Neural progenitor cell (in vitro differentiated cells): ENCODE measurements around the gene GALR1.

ENCODE experiments used
- EZH2 ChIP-seq: fragments of 200-600 bp; sonication (generic); IDR thresholded peaks from 2 replicates; pipeline ENCODE4 v1.6.1; 2017; ENCODE audit warnings: antibody characterized with exemption, mild to moderate bottlenecking, moderate library complexity
- EZH2phosphoT487 ChIP-seq: fragments of 200-600 bp; sonication (generic); IDR thresholded peaks from 2 replicates; pipeline ENCODE4 v1.6.1; 2017; ENCODE audit warnings: antibody characterized with exemption
- TF ChIP-seq, protein P1 (sequence below): fragments of 200-600 bp; sonication (generic); IDR thresholded peaks from 2 replicates; pipeline ENCODE4 v1.5.1; 2017; ENCODE audit warnings: antibody characterized with exemption, mild to moderate bottlenecking

DNA sequence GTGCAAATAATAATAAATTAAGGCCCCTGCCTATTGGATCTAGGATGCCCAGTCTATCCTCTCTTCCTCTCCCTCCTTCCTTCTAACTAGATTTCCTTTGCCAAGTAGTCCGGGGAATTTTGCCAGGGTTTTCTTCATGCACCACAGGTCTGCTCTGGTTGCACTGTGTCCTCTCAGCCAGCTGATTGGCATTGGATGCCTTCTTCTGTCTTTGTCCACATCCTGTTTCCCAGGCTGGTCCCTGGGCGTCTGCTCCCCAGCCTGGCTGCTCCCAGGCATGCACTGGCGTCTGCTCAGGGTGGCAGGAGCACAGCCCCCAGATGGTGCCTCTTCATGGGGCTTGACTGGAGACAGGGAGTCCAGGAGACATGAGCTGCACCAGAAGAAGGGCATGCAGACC lies 66.4 kb downstream of the GALR1 start:
- TF ChIP-seq, protein P1, sequence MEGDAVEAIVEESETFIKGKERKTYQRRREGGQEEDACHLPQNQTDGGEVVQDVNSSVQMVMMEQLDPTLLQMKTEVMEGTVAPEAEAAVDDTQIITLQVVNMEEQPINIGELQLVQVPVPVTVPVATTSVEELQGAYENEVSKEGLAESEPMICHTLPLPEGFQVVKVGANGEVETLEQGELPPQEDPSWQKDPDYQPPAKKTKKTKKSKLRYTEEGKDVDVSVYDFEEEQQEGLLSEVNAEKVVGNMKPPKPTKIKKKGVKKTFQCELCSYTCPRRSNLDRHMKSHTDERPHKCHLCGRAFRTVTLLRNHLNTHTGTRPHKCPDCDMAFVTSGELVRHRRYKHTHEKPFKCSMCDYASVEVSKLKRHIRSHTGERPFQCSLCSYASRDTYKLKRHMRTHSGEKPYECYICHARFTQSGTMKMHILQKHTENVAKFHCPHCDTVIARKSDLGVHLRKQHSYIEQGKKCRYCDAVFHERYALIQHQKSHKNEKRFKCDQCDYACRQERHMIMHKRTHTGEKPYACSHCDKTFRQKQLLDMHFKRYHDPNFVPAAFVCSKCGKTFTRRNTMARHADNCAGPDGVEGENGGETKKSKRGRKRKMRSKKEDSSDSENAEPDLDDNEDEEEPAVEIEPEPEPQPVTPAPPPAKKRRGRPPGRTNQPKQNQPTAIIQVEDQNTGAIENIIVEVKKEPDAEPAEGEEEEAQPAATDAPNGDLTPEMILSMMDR, result no peak
- TF ChIP-seq EZH2 (no peak), EZH2phosphoT487 (no peak)
